ENCODE data around the gene SMC2.

- TF ChIP-seq CTCF (IDR thresholded peaks at IDR 0.05; ENCODE audit: extremely low read depth in 1 of 2, insufficient read depth in 1 of 2, low read depth in 1 of 2, low read length in 2 of 2) (no peak), POLR2A (IDR thresholded peaks at IDR 0.05; ENCODE audit: low read depth, low read length) (no peak), EZH2 (IDR thresholded peaks at IDR 0.05; ENCODE audit: borderline replicate concordance, low read depth, low read length, severe bottlenecking) (no peak)
Measured at GRCh38 chr9:104143550-104143910, 49.4 kb downstream of the SMC2 start.

Data from endothelial cell of umbilical vein (primary cell).